ENCODE results near the gene SPAG5.

The SPAG5 gene

DNA sequence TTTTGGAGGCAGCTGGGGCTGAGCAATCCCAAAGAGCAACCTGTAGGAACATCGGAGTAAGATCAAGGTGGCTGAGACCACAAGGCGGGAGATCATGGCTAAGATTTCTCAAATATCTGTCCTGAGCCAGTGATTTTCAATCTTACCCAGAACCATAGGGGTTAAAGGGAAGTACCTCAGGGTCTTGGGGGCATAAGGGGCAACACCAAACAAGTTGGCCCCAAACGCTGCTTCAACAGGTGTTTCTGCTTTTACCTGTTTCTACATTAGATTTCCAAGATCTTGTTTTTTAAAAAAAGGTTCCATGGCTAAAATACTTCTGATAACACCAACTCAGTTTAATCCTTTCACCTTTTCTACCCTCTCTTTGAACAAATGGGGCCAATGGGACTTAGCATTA, 43.8 kb downstream of the SPAG5 start:
- TF ChIP-seq, protein P1, sequence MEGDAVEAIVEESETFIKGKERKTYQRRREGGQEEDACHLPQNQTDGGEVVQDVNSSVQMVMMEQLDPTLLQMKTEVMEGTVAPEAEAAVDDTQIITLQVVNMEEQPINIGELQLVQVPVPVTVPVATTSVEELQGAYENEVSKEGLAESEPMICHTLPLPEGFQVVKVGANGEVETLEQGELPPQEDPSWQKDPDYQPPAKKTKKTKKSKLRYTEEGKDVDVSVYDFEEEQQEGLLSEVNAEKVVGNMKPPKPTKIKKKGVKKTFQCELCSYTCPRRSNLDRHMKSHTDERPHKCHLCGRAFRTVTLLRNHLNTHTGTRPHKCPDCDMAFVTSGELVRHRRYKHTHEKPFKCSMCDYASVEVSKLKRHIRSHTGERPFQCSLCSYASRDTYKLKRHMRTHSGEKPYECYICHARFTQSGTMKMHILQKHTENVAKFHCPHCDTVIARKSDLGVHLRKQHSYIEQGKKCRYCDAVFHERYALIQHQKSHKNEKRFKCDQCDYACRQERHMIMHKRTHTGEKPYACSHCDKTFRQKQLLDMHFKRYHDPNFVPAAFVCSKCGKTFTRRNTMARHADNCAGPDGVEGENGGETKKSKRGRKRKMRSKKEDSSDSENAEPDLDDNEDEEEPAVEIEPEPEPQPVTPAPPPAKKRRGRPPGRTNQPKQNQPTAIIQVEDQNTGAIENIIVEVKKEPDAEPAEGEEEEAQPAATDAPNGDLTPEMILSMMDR (IDR thresholded peaks at IDR 0.05; ENCODE audit: control insufficient read depth, extremely low read depth, insufficient read depth), result no peak
- DNase-seq (ENCODE audit: low read depth), result no peak
- H3K4me3 ChIP-seq (ENCODE audit: low read depth, low read length), result no peak overlapping the region

DNA sequence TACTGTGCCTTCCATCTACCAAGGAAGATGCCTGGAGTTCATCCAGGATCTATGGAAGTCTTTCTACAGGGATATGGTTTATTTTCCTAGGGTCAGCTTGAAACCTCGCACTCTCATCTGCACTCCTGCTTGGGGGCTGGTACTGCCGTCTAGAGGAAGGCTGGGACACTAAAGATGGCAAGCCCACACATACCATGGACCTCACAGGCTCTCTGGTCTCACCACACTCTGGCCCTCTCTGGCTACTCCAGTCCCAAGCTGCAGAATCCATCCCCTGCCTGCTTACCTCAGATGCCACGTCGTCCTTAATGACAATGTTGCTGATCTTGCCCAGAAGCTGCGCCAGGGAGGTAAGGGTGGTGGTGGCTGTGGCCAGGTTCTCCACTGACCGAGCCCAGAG, 44.3 kb downstream of the SPAG5 start:
- H3K4me3 ChIP-seq (ENCODE audit: low read depth, low read length), result no peak overlapping the region
- TF ChIP-seq, protein P1 (IDR thresholded peaks at IDR 0.05; ENCODE audit: control insufficient read depth, extremely low read depth, insufficient read depth), result peak; percentile 35
- no peak for DNase-seq (ENCODE audit: low read depth)

DNA sequence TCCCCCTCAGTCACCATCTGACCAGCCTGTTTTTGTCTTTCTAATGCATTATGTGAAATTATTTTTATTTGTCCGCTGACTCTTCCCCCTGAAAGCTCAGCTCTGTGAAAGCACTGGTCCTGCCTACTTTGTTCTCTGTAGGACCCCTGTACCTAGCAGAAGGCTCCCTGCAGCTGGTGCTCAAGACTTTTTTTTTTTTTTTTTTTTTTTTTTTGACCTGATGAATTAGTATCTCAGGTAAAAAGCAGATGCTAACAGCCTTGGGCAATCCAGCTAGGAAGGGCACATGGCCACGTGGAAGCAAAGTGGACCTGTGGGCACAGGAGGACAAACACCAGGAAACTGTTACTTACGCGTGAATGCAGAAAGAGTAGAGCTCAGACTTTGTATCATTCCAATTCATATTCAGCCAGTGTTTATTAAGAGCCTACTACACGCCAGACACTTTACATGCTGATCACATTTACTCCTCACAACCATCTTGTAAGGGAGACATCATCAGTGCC, 45.8 kb downstream of the SPAG5 start:
- TF ChIP-seq, protein P1 (IDR thresholded peaks at IDR 0.05; ENCODE audit: control insufficient read depth, extremely low read depth, insufficient read depth), result no peak
- H3K4me3 ChIP-seq (ENCODE audit: low read depth, low read length), result no peak overlapping the region
- DNase-seq (ENCODE audit: low read depth), result no peak

DNA sequence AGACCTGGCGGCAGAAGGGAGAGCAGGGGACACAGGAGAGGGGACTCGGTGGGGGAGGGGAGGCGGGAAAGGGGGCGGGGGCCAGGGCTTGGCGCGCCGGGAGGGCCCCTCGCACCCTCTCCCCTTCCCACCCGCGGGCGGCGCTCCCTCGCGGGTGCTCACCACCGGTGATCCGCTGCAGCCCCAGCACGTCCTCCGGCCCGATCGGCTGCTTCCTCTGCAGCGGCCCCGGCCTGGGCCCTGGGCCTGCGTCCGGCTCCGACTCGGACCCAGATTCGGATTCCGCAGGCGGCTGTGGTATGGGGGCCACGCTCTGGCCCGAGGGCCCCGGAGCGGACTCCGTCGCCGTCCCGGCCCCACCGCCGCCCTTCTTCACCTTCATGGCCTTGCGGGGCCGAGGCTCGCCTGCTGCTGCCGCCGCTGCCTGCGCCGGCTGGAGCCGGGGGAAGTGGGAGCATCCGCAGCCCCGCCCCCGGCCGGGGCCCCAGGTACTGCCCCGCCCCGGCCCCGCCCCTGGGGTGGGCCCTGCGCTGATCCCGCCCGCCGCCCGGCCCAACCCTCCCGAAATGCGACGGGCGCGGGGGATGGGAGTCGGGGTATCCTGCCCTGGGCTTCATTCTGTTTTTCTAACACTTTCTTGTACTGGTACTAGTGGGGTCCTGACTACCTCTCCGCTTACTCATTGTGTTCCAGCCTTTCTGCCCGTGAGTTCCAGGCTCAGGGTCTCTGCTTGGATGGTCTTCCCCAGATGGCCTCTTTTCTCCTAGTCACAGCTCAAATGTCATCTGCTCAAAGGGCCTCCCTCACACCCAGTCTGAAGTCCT, 46.4 kb downstream of the SPAG5 start, which contains the start of gene UNC119:
Gene UNC119 (minus strand): TSS at position 449 of the 824 bp plus-strand sequence. CDS start 67 bp downstream, at position 382.
- DNase-seq (ENCODE audit: low read depth), result no peak
- TF ChIP-seq, protein P1 (IDR thresholded peaks at IDR 0.05; ENCODE audit: control insufficient read depth, extremely low read depth, insufficient read depth), result no peak
- peak within 1 kb of the TSS; percentile 86 for H3K4me3 ChIP-seq (ENCODE audit: low read depth, low read length)

DNA sequence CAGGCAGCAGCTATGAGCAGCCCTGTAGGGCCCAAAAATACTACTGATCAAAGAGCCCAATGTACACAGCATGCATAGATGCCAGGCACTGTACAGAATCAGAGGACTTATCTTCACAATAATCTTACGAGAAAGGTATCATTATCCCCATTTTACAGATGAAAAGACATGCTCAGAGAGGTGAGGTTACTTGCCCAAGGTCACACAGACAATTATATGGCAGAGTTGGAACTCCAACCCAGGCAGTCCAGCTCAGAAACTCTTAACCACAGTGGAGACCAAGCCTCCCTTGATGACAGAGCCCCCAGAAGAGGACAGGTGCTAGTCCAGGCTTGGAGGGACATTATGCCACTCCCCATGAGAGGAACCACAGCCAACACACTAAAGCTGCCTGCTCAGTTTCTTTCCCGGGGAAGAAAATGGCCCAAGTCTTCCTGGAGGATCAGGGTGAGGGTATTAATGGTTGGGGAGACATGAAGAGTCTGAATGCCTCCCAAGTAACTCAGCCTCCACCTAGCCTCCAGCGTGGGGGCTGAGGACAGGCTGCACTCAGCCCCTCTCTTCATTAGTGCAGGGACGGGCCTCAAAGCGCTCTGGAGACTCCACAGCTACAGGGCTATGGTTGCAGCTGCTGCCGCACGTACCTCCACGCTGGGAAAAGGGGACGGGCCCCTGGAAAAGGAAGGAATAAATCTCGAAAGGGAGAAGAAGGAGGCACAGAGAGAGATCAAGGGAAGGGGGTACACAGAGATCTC, 47.2 kb downstream of the SPAG5 start:
- peak overlapping the region; percentile 86 for H3K4me3 ChIP-seq (ENCODE audit: low read depth, low read length)
- DNase-seq (ENCODE audit: low read depth), result no peak
- TF ChIP-seq, protein P1 (IDR thresholded peaks at IDR 0.05; ENCODE audit: control insufficient read depth, extremely low read depth, insufficient read depth), result no peak

DNA sequence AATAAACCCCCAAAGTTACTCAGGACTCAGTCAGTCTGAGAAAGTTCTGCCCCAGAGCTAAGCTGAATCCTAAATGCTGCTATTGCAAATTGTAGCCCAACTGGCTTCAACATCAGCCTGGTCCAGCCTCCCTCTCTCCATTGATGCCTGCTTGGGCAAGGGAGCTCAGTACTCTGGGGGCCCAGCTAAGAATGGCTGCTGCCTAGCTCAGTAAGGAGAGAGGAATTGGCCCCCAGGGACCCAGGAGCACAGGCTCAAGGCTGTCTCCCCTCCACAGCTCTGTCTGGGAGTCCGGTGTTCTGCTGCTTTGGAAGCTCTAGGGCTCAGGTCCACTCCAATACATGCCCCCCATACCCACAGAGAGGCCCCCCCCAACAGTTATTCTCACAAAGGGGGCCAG, 48.0 kb downstream of the SPAG5 start:
- no peak for DNase-seq (ENCODE audit: low read depth)
- TF ChIP-seq, protein P1 (IDR thresholded peaks at IDR 0.05; ENCODE audit: control insufficient read depth, extremely low read depth, insufficient read depth), result no peak
- H3K4me3 ChIP-seq (ENCODE audit: low read depth, low read length), result no peak overlapping the region

All from LNCaP clone FGC (cell line).